Mucosa of descending colon (tissue), 3 donors: ENCODE data around the gene WDR47. TPM values are rescaled to one million over a fixed set of nuclear protein-coding genes. Genes with fewer than 3 reads are reported as not detected.
A peak's percentile ranks its signal among the peaks of the same experiment; 100 is the strongest.

Experiments used
- ATAC-seq: fragments of 200-7000 bp; cut with Tn5 transposase; one replicate; pipeline ENCODE4 v1.9.1; 2020; ENCODE audit warnings: mild to moderate bottlenecking, moderate library complexity
- DNase-seq, 3 donors: peaks; one replicate each; pipeline ENCODE4 v3.0.0-alpha.2; 2020
- H3K36me3 ChIP-seq: fragments of 200-600 bp; one replicate; pipeline ENCODE4 v1.8.0; 2021; ENCODE audit warnings: low read depth, mild to moderate bottlenecking
- H3K4me1 ChIP-seq: fragments of 200-600 bp; one replicate; pipeline ENCODE4 v1.8.0; 2021; ENCODE audit warnings: low read depth, mild to moderate bottlenecking
- H3K4me3 ChIP-seq: fragments of 200-600 bp; one replicate; pipeline ENCODE4 v1.8.0; 2021; ENCODE audit warnings: mild to moderate bottlenecking
- H3K9me3 ChIP-seq: fragments of 200-600 bp; one replicate; pipeline ENCODE4 v1.8.0; 2021; ENCODE audit warnings: mild to moderate bottlenecking
- CTCF ChIP-seq: fragments of 200-600 bp; IDR thresholded peaks from one replicate; pipeline ENCODE4 v1.8.0; 2022; ENCODE audit warnings: antibody characterized with exemption, mild to moderate bottlenecking
- intact Hi-C, 2 donors: fragments of 100-400 bp; cut with DNase I in 1 of 2; cut with micrococcal nuclease in 1 of 2; formaldehyde crosslinking; loops; one replicate each; pipeline versions ENCODE4 v1.11.0 to v1.11.1; 2022; cut with DNase I, micrococcal nuclease
- total RNA-seq, 3 donors: library from RNA; stranded (reverse); fragmentation: NEBNext Ultra II Directional in 2 of 3; extraction: Animal tissue kit (Norgen Biotek cat#: 25700) in 2 of 3; gene quantifications; one replicate each; pipeline versions ENCODE4 v1.2.1 to v1.2.4, GENCODE V29; 2021 to 2023
- donor health status: DM: no; HTN: no; CAD: no; lungs with moderate emphysema.
- donor health status: DM: no; HTN: no; CAD: no.
- donor health status: DM: no; HTN: yes; CAD: no.

Gene WDR47
- total RNA-seq, 3 donors from 2014 or later: 6.5 to 25.4 (median 7.5) TPM

DNA sequence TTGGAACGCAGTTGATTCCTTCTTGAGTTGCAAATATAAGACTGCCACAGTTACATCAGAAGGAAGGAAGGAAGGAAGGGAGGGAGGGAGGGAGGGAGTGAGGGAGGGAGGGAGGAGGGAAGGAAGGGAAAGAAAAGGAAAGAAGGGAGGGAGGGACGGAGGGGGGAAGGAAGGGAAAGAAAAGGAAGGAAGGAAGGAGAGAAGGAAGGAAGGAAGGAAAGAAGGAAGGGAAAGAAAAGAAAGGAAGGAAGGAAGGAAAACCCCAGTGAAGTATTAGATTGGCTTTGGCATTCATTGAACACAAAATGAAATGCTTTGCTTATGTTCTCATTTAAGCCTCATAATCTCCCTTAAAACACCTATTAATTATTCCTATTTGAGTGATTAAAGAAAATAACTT lies 6.4 kb upstream of the WDR47 start:
- H3K4me1 ChIP-seq: no peaks in the 10 kb centered on the region
- no peak for TF ChIP-seq CTCF
- no peak for ATAC-seq
- DNase-seq: no peak
- H3K36me3 ChIP-seq: no peaks in the 10 kb centered on the region
- intact Hi-C loops: no loop called here
- no peaks in the 10 kb centered on the region for H3K9me3 ChIP-seq
- no peak overlapping the region for H3K4me3 ChIP-seq

- Histone ChIP-seq H3K9me3 (no peaks in the 10 kb centered on the region), H3K4me1 (no peaks in the 10 kb centered on the region), H3K4me3 (no peak overlapping the region), H3K36me3 (no peaks in the 10 kb centered on the region)
- intact Hi-C loops: no loop called here
- no peak for TF ChIP-seq CTCF
- no peak for ATAC-seq
- no peak for DNase-seq
These were observed 5.4 kb upstream of the WDR47 start for GRCh38 chr1:109047339-109047738.

GRCh38 chr1:109046671-109047070 lies 4.8 kb upstream of the WDR47 start:
- TF ChIP-seq CTCF: no peak
- no peak for DNase-seq
- intact Hi-C loops: no loop called here
- H3K4me3 ChIP-seq: no peak overlapping the region
- no peaks in the 10 kb centered on the region for H3K9me3 ChIP-seq
- ATAC-seq: no peak
- H3K4me1 ChIP-seq: no peaks in the 10 kb centered on the region
- no peaks in the 10 kb centered on the region for H3K36me3 ChIP-seq

DNA sequence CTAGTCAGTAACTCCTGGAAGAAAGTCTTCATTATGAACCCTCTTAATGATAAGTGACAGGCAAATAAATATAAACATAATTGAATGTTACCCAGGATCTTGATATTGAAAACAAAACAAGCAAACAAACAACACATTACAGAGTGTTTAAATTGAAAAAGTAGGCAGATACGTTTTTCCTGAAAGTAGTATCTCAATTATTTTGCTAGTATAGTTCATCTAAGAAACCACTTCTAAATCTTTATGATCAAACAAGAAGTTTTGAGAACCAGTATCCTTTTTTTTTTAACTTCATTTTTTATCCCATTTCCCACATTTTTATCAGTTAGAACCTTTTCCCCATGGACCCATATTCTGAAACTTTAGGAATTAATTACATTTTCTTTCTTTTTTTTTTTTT lies 3.7 kb upstream of the WDR47 start:
- Histone ChIP-seq H3K4me1 (peaks cover 2% of the 10 kb centered on the region), H3K36me3 (no peaks in the 10 kb centered on the region), H3K4me3 (no peak overlapping the region), H3K9me3 (no peaks in the 10 kb centered on the region)
- TF ChIP-seq CTCF: no peak
- DNase-seq (no peak), ATAC-seq (no peak)
- intact Hi-C loops: no loop called here

DNA sequence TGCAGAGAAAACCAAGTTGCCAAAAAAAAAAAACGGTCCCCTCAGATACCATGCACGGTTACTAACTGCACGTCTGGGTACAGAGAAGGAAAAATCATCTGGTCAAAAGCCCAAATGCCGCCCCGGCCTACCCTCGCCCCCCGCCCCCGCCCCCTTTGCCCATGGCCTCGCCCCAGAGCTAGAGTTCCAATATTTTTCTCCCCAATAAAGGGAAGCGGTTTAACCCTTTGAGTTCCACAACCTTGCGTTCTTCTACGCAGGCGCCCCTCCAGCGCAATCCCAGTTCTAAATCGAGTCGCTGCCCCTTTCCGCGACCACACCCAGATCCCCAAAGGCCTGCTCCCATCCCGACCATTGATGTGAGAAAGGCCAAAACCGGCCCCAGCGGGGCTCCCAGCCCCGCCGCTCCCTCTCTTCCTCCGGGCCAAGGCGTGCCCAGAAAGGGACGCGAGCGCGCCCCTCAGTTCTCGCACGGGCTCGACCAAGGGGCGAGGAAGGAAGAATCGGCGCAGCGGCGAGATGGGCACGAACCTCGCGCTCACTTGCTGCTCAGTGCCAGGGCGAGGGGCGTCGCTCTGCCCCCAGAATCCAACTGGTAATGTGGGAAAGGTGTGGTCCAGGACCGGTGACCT lies 797 bp downstream of the WDR47 start:
- no peak for TF ChIP-seq CTCF
- peak overlapping the region; percentile 91 for H3K4me3 ChIP-seq
- DNase-seq (no peak), ATAC-seq (peak; percentile 44)
- H3K36me3 ChIP-seq: no peaks in the 10 kb centered on the region
- intact Hi-C loops: no loop called here
- H3K4me1 ChIP-seq: peaks cover 5% of the 10 kb centered on the region
- no peaks in the 10 kb centered on the region for H3K9me3 ChIP-seq

- intact Hi-C loops: no loop called here
- no peaks in the 10 kb centered on the region for H3K9me3 ChIP-seq
- H3K36me3 ChIP-seq: no peaks in the 10 kb centered on the region
- no peak overlapping the region for H3K4me3 ChIP-seq
- TF ChIP-seq CTCF: no peak
- ATAC-seq: no peak
- no peak for DNase-seq
- H3K4me1 ChIP-seq: peaks cover 5% of the 10 kb centered on the region
These were observed 1.3 kb downstream of the WDR47 start for GRCh38 chr1:109040627-109040988.
